Neutrophil (primary cell): ENCODE data around the gene PRR33.

Experiments
- H3K27ac ChIP-seq: fragments of 200-600 bp; sonication (generic); 2 replicates; pipeline ENCODE4 v1.5.1; 2016; ENCODE audit warnings: mild to moderate bottlenecking, moderate library complexity
- H3K27me3 ChIP-seq: fragments of 200-600 bp; sonication (generic); 2 replicates; pipeline ENCODE4 v1.6.0; 2016; ENCODE audit warnings: mild to moderate bottlenecking
- H3K36me3 ChIP-seq: fragments of 200-600 bp; sonication (generic); 2 replicates; pipeline ENCODE4 v1.5.1; 2017
- H3K4me1 ChIP-seq, 2 experiments: fragments of 200-600 bp in 1 of 2; sonication (generic) in 1 of 2; 1 replicate in 1 of 2; 2 replicates in 1 of 2; pipeline versions ENCODE4 v1.5.1 to v1.6.1; 2013 to 2016; ENCODE audit warnings: low read depth in 1 of 2, low read length in 1 of 2, mild to moderate bottlenecking in 1 of 2, moderate library complexity in 1 of 2; ENCODE audit not compliant: control insufficient read depth in 1 of 2, insufficient read depth in 1 of 2
- H3K4me3 ChIP-seq, 2 experiments: fragments of 200-600 bp in 1 of 2; sonication (generic) in 1 of 2; 1 replicate in 1 of 2; 2 replicates in 1 of 2; pipeline ENCODE4 v1.5.1; 2013 to 2016; ENCODE audit warnings: low read depth in 1 of 2, low read length in 1 of 2, mild to moderate bottlenecking in 1 of 2, moderate library complexity in 1 of 2
- H3K9me3 ChIP-seq: fragments of 200-600 bp; sonication (generic); 2 replicates; pipeline ENCODE4 v1.5.1; 2016
- TF ChIP-seq, protein P1 (sequence below): fragments of 200-600 bp; sonication (generic); IDR thresholded peaks from 2 replicates; pipeline ENCODE4 v1.5.1; 2016; ENCODE audit warnings: antibody characterized with exemption

The PRR33 gene

GRCh38 chr11:1839204-1839923 lies 52.3 kb downstream of the PRR33 start:
- peaks cover 66 to 72% of the 10 kb centered on the region in 2 experiments for H3K4me1 ChIP-seq
- H3K27ac ChIP-seq: peak overlapping the region; percentile 100
- H3K9me3 ChIP-seq: no peaks in the 10 kb centered on the region
- peaks cover 10% of the 10 kb centered on the region for H3K27me3 ChIP-seq
- H3K36me3 ChIP-seq: no peaks in the 10 kb centered on the region
- peak overlapping the region; percentile 73 to 77 for H3K4me3 ChIP-seq
- TF ChIP-seq, protein P1, sequence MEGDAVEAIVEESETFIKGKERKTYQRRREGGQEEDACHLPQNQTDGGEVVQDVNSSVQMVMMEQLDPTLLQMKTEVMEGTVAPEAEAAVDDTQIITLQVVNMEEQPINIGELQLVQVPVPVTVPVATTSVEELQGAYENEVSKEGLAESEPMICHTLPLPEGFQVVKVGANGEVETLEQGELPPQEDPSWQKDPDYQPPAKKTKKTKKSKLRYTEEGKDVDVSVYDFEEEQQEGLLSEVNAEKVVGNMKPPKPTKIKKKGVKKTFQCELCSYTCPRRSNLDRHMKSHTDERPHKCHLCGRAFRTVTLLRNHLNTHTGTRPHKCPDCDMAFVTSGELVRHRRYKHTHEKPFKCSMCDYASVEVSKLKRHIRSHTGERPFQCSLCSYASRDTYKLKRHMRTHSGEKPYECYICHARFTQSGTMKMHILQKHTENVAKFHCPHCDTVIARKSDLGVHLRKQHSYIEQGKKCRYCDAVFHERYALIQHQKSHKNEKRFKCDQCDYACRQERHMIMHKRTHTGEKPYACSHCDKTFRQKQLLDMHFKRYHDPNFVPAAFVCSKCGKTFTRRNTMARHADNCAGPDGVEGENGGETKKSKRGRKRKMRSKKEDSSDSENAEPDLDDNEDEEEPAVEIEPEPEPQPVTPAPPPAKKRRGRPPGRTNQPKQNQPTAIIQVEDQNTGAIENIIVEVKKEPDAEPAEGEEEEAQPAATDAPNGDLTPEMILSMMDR: no peak

GRCh38 chr11:1838426-1839144 lies 53.1 kb downstream of the PRR33 start, which contains the start of gene TNNI2:
Gene TNNI2 (plus strand): TSS chr11:1838981. CDS start chr11:1839697, 716 bp downstream.
- no peaks in the 10 kb centered on the region for H3K36me3 ChIP-seq
- TF ChIP-seq, protein P1: no peak
- H3K4me3 ChIP-seq: peak within 1 kb of the TSS; percentile 73 to 77
- H3K9me3 ChIP-seq: no peaks in the 10 kb centered on the region
- H3K27me3 ChIP-seq: peaks cover 18% of the 10 kb centered on the region
- peaks cover 59 to 65% of the 10 kb centered on the region in 2 experiments for H3K4me1 ChIP-seq
- H3K27ac ChIP-seq: peak within 1 kb of the TSS; percentile 100
